Upper lobe of right lung (tissue), 1 donor: ENCODE measurements around the gene PLCH2. TPM values are rescaled to one million over a fixed set of nuclear protein-coding genes. Genes with fewer than 3 reads are reported as not detected.
A peak's percentile ranks its signal among the peaks of the same experiment; 100 is the strongest.

ENCODE experiments used
- ATAC-seq: fragments of 200-7000 bp; cut with Tn5 transposase; one replicate; pipeline ENCODE4 v1.9.1; 2020; ENCODE audit warnings: mild to moderate bottlenecking, moderate library complexity
- DNase-seq: peaks from one replicate; pipeline ENCODE4 v3.0.0-alpha.2; 2020
- H3K27ac ChIP-seq: fragments of 200-600 bp; one replicate; pipeline ENCODE4 v1.8.0; 2022
- H3K27me3 ChIP-seq: fragments of 200-600 bp; one replicate; pipeline ENCODE4 v1.8.0; 2022; ENCODE audit warnings: mild to moderate bottlenecking
- H3K36me3 ChIP-seq: fragments of 200-600 bp; one replicate; pipeline ENCODE4 v1.8.0; 2022
- H3K4me1 ChIP-seq: fragments of 200-600 bp; one replicate; pipeline ENCODE4 v1.8.0; 2022
- H3K4me3 ChIP-seq: fragments of 200-600 bp; one replicate; pipeline ENCODE4 v1.8.0; 2022; ENCODE audit warnings: mild to moderate bottlenecking
- H3K9me3 ChIP-seq: fragments of 200-600 bp; one replicate; pipeline ENCODE4 v1.8.0; 2022
- intact Hi-C: fragments of 100-400 bp; cut with DNase I; formaldehyde crosslinking; loops from one replicate; pipeline ENCODE4 v1.11.0; 2022
- total RNA-seq: library from RNA; stranded (reverse); fragmentation: NEBNext Ultra II Directional; extraction: Animal tissue kit (Norgen Biotek cat#: 25700); gene quantifications from one replicate; pipeline ENCODE4 v1.2.1, GENCODE V29; 2021
- TF ChIP-seq, protein P1 (sequence below): fragments of 200-600 bp; IDR thresholded peaks from one replicate; pipeline ENCODE4 v1.8.0; 2022; ENCODE audit warnings: antibody characterized with exemption
- donor health status: DM: no; HTN: yes; CAD: no; lungs with severe emphysema.

PLCH2 gene
- total RNA-seq, 1 donor from 2014 or later, result 2.4 TPM

DNA sequence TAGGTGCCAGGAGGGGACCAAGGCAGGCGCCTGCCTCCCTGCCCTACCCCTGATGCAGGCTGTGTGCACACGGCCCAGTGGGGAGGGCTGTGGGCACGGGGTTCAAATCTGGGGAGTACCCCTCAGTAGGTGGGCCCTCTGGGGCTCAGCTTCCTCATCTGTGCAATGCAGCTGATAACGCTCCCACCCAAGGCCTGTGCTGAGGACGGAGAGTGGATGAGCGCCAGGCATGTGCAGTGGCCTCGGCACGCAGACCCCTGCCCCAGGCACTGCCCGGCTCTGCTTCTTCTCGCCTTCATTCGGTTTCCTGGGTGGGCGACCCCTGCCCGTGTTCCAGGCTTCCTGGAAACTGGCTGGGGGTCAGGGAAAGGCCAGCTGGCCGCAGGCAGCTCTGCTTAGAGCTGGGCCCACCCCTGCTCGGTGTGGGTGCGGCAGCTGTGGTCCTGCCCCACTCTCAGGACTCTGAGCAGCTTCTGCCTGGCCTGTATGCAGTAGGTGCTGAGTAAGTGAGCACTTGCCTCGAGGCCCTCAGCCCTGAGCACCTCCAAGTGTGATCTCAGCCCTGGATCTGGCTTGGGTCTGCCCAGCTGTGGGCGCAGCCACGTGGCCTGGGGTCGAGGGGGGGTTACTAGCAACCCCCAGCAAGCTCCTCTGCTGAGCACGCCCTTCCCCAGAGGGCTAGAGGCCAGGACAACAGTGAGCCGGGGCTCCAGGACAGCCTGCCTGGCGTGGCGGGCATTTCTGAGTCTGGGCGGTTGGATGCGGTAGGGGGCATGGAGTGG, 68.2 kb downstream of the PLCH2 start:
- ATAC-seq (no peak), DNase-seq (no peak)
- TF ChIP-seq, protein P1, sequence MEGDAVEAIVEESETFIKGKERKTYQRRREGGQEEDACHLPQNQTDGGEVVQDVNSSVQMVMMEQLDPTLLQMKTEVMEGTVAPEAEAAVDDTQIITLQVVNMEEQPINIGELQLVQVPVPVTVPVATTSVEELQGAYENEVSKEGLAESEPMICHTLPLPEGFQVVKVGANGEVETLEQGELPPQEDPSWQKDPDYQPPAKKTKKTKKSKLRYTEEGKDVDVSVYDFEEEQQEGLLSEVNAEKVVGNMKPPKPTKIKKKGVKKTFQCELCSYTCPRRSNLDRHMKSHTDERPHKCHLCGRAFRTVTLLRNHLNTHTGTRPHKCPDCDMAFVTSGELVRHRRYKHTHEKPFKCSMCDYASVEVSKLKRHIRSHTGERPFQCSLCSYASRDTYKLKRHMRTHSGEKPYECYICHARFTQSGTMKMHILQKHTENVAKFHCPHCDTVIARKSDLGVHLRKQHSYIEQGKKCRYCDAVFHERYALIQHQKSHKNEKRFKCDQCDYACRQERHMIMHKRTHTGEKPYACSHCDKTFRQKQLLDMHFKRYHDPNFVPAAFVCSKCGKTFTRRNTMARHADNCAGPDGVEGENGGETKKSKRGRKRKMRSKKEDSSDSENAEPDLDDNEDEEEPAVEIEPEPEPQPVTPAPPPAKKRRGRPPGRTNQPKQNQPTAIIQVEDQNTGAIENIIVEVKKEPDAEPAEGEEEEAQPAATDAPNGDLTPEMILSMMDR, result no peak
- no peaks in the 10 kb centered on the region for H3K36me3 ChIP-seq
- H3K27me3 ChIP-seq, result peaks cover 11% of the 10 kb centered on the region
- intact Hi-C loops, result loop anchor here (10.0 kb wide), 1 partner anchor 129 kb away; the partner anchor contains the start of gene PEX10
- H3K27ac ChIP-seq, result no peak overlapping the region
- peaks cover 36% of the 10 kb centered on the region for H3K4me1 ChIP-seq
- H3K4me3 ChIP-seq, result no peak overlapping the region
- H3K9me3 ChIP-seq, result no peaks in the 10 kb centered on the region

DNA sequence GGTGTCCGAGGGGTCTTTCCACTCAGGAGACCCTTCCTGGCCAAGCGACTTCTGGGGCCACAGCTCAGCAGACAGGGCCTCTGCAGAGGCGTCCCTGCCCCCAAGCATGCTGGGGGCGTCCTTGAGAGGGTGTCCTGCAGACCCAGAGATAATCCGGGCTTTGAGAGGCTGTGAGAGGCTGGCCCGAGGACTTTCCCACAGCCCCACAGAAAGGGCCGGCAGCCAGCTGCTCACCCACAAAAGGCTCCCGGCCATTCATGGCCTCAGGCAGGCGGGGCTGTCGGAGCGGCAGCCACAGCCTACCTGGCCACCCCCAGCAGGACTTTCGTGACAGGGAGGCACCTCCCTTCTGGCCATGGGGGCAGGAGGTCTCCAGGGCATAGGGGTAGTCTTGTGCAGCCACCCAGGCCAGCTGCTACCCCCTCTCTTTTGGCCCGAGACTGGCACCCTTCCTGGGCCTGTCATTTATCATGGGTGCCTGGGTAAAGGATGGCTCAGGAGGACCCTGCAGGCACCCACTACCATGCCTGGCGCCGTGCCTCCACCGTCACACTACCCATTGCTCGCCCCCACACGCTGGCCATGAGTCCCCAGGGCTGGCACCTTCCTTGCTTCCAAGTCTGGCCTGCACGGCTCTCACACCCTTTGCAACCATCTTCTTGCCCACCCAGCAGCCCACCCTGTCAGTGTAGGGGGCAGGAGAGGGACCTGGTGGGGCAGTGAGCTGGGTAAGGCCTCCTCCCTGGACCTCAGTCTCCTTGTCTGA, 69.0 kb downstream of the PLCH2 start:
- intact Hi-C loops, result loop anchor here (10.0 kb wide), 1 partner anchor 130 kb away; the partner anchor contains the start of gene PEX10
- DNase-seq (no peak), ATAC-seq (no peak)
- Histone ChIP-seq H3K4me3 (no peak overlapping the region), H3K27ac (peak overlapping the region; percentile 72), H3K9me3 (no peaks in the 10 kb centered on the region), H3K27me3 (peaks cover 11% of the 10 kb centered on the region), H3K4me1 (peaks cover 42% of the 10 kb centered on the region), H3K36me3 (no peaks in the 10 kb centered on the region)
- TF ChIP-seq, protein P1, result no peak

DNA sequence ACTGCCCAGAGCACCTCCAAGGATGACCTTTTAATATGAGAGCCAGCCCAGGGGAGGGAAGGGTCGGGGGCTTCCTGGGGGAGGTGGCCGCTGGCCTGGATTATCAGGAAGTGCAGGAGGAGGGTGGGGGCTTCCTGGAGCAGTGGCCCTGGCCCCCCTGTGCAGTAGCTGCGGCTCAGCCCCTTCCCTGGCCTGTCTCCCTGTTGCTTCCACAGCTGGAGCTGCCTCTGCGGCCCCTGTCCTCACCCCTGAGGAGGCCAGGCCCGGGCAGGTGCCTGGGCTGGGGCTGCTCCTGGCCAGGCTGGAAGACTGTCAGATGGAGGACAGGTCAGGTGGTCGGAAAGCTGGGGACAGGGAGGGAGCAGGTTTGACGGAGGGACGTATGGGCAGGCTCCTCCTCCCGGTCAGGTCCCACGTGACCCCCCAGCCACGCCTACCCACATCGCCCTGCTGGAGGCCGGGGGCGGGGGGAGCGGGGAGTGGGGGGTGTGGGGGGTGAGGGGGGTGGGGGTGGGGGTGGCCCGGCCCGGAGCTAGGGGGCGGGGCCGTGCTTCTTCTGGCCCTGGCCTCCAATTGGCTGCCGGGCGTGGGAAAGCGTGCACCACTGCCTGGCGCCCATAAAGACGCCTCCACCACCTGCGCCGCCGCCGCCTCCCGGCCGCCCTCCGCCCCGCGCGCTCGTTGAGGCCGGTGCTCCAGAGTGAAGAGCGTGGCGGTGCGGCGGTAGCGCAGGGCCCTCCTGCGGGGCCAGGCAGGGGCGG, 69.8 kb downstream of the PLCH2 start:
- peak; percentile 76 for ATAC-seq
- H3K4me3 ChIP-seq, result peak overlapping the region; percentile 85
- H3K27ac ChIP-seq, result peak overlapping the region; percentile 97
- H3K36me3 ChIP-seq, result no peaks in the 10 kb centered on the region
- DNase-seq, result peak; percentile 97
- peaks cover 2% of the 10 kb centered on the region for H3K27me3 ChIP-seq
- TF ChIP-seq, protein P1, result no peak
- no peaks in the 10 kb centered on the region for H3K9me3 ChIP-seq
- peaks cover 42% of the 10 kb centered on the region for H3K4me1 ChIP-seq
- intact Hi-C loops, result loop anchor here (10.0 kb wide), 1 partner anchor 131 kb away; the partner anchor contains the start of gene PEX10

DNA sequence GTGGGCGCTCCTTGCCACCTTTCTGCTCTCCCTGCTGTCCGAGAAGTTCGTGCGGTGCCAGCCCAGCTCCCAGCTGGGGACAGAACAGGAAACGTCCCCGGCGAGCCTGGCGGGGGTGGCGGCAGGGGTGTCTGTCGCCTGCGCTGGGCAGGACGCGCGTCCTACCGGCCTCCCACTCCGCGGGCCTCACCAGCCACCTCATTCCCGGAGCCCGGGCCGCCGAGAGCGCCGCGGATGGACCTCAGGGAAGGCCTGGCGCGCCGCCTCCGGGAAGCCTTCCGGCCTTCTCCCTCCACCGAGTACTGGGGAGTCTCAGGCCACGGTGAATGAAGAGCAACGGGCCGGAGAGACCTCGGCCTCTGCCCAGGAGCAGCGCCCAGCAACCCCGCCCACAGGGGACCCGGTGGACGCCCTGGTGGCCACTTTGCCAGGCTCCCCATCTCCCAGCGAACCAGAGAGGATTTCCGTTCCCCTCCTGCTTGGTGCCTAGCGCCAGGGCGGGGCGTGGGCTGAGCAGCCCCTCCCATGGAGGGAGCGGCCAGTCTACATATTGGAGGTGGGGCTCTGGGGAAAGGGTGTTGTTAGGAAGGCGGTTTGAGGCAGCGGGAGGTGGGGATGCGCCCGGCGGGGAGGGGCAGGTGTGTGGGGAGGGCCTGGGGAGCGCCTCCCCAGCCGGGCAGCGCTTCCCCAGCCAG, 70.6 kb downstream of the PLCH2 start:
- Histone ChIP-seq H3K27ac (peak overlapping the region; percentile 97), H3K4me1 (peaks cover 40% of the 10 kb centered on the region), H3K4me3 (peak overlapping the region; percentile 85), H3K27me3 (no peaks in the 10 kb centered on the region), H3K9me3 (no peaks in the 10 kb centered on the region), H3K36me3 (no peaks in the 10 kb centered on the region)
- TF ChIP-seq, protein P1, result no peak
- ATAC-seq (peak; percentile 75), DNase-seq (peak; percentile 94)
- intact Hi-C loops, result loop anchor here (10.0 kb wide), 1 partner anchor 132 kb away; the partner anchor contains the start of gene PEX10
